ENCODE measurements around the gene MAST4. TPM values are rescaled to one million over a fixed set of nuclear protein-coding genes. Genes with fewer than 3 reads are reported as not detected.

MAST4 gene
- total RNA-seq, 1 donor from 2014 or later = 17.2 TPM

- ATAC-seq (ENCODE audit: low read depth) (no peak), DNase-seq (no peak)
- Mint-ChIP-seq H3K9me3 (no peaks in the 10 kb centered on the region), H3K27me3 (no peaks in the 10 kb centered on the region), H3K4me1 (peaks cover 9% of the 10 kb centered on the region), H3K27ac (no peak overlapping the region), H3K36me3 (ENCODE audit: low read depth) (no peaks in the 10 kb centered on the region), H3K4me3 (no peak overlapping the region)
- no peak for TF ChIP-seq CTCF (IDR thresholded peaks at IDR 0.05)
- intact Hi-C loops (cut with micrococcal nuclease) = no loop called here
- POLR2A ChIA-PET = no interaction called here
- CTCF ChIA-PET = no interaction called here
Observed at GRCh38 chr5:67031057-67031443, 434.9 kb downstream of the MAST4 start.

GRCh38 chr5:67031692-67032091 is 435.5 kb downstream of the MAST4 start:
- ChIA-PET CTCF (no interaction called here), POLR2A (no interaction called here)
- Mint-ChIP-seq H3K4me1 (peaks cover 9% of the 10 kb centered on the region), H3K4me3 (no peak overlapping the region), H3K27me3 (no peaks in the 10 kb centered on the region), H3K27ac (no peak overlapping the region), H3K9me3 (no peaks in the 10 kb centered on the region), H3K36me3 (ENCODE audit: low read depth) (no peaks in the 10 kb centered on the region)
- DNase-seq (no peak), ATAC-seq (ENCODE audit: low read depth) (no peak)
- intact Hi-C loops (cut with micrococcal nuclease) = no loop called here
- TF ChIP-seq CTCF (IDR thresholded peaks at IDR 0.05) = no peak

GRCh38 chr5:67032921-67033664 is 436.9 kb downstream of the MAST4 start:
- Mint-ChIP-seq H3K4me3 (no peak overlapping the region), H3K36me3 (ENCODE audit: low read depth) (no peaks in the 10 kb centered on the region), H3K27me3 (no peaks in the 10 kb centered on the region), H3K9me3 (no peaks in the 10 kb centered on the region), H3K27ac (no peak overlapping the region), H3K4me1 (peaks cover 9% of the 10 kb centered on the region)
- CTCF ChIA-PET = interaction anchor here (0.6 kb wide), 1 partner anchor 175 kb away, joined by 3 read pairs; no protein-coding TSS in a partner anchor
- ATAC-seq (ENCODE audit: low read depth) (peak; percentile 34), DNase-seq (no peak)
- no peak for TF ChIP-seq CTCF (IDR thresholded peaks at IDR 0.05)
- POLR2A ChIA-PET = interaction anchor here (0.5 to 0.6 kb wide), 2 partner anchors 191 to 423 kb away, joined by 3 read pairs; no protein-coding TSS in a partner anchor
- intact Hi-C loops (cut with micrococcal nuclease) = no loop called here

GRCh38 chr5:67033880-67034651 is 437.9 kb downstream of the MAST4 start:
- ChIA-PET POLR2A (interaction anchor here (0.6 kb wide), 1 partner anchor 190 kb away, joined by 3 read pairs; no protein-coding TSS in a partner anchor), CTCF (interaction anchor here (0.6 kb wide), 1 partner anchor 174 kb away, joined by 3 read pairs; no protein-coding TSS in a partner anchor)
- Mint-ChIP-seq H3K4me3 (no peak overlapping the region), H3K9me3 (no peaks in the 10 kb centered on the region), H3K4me1 (peaks cover 9% of the 10 kb centered on the region), H3K27ac (no peak overlapping the region), H3K27me3 (no peaks in the 10 kb centered on the region), H3K36me3 (ENCODE audit: low read depth) (no peaks in the 10 kb centered on the region)
- no peak for DNase-seq
- intact Hi-C loops (cut with micrococcal nuclease) = no loop called here
- ATAC-seq (ENCODE audit: low read depth) = no peak
- no peak for TF ChIP-seq CTCF (IDR thresholded peaks at IDR 0.05)

- ChIA-PET POLR2A (no interaction called here), CTCF (interaction anchor here (0.6 kb wide), 1 partner anchor 20 kb away, joined by 3 read pairs; no protein-coding TSS in a partner anchor)
- H3K36me3 Mint-ChIP-seq (ENCODE audit: low read depth) = no peaks in the 10 kb centered on the region
- DNase-seq (no peak), ATAC-seq (ENCODE audit: low read depth) (no peak)
- no peak overlapping the region for H3K4me3 Mint-ChIP-seq
- H3K9me3 Mint-ChIP-seq = no peaks in the 10 kb centered on the region
- H3K4me1 Mint-ChIP-seq = peaks cover 9% of the 10 kb centered on the region
- no peak overlapping the region for H3K27ac Mint-ChIP-seq
- no peak for TF ChIP-seq CTCF (IDR thresholded peaks at IDR 0.05)
- H3K27me3 Mint-ChIP-seq = no peaks in the 10 kb centered on the region
- intact Hi-C loops (cut with micrococcal nuclease) = no loop called here
Observed at GRCh38 chr5:67035098-67035740, 439.0 kb downstream of the MAST4 start.

Measured in activated B cell treated with CpG ODN at 0.5 μM for 24 hours (primary cell).